Measurements from ENCODE around the gene NISCH.

GRCh38 chr3:52433996-52434479, 21.4 kb upstream of the NISCH start:
- TF ChIP-seq POLR2A (IDR thresholded peaks at IDR 0.05) = no peak
- TF ChIP-seq CTCF (IDR thresholded peaks at IDR 0.05) = no peak
